ENCODE measurements around the gene TP53RK.

GRCh38 chr20:46709459-46710152 is 20.4 kb upstream of the TP53RK start, which contains the start of gene SLC2A10:
- TF ChIP-seq EZH2 (IDR thresholded peaks at IDR 0.05; ENCODE audit: borderline replicate concordance, insufficient read depth, low read depth, low read length, poor library complexity, severe bottlenecking) (no peak), CTCF (IDR thresholded peaks at IDR 0.05) (no peak)

Data from B cell (primary cell).